BLaER1 (cell line): ENCODE data around the gene FAM227A.
A peak's percentile ranks its signal among the peaks of the same experiment; 100 is the strongest.

ENCODE experiments used
- H3K27ac ChIP-seq: shearing (Covaris generic); formaldehyde crosslinking; 2 replicates; pipeline ENCODE4 v1.8.1; 2022
- H3K27me3 ChIP-seq: shearing (Covaris generic); formaldehyde crosslinking; 2 replicates; pipeline ENCODE4 v1.8.1; 2022
- H3K36me3 ChIP-seq: shearing (Covaris generic); formaldehyde crosslinking; 2 replicates; pipeline ENCODE4 v1.8.1; 2022
- H3K4me1 ChIP-seq: shearing (Covaris generic); formaldehyde crosslinking; 2 replicates; pipeline ENCODE4 v1.8.1; 2022
- H3K4me2 ChIP-seq: shearing (Covaris generic); formaldehyde crosslinking; 2 replicates; pipeline ENCODE4 v1.8.1; 2022
- H3K4me3 ChIP-seq: shearing (Covaris generic); formaldehyde crosslinking; 2 replicates; pipeline ENCODE4 v1.8.1; 2022
- H3K9ac ChIP-seq: shearing (Covaris generic); formaldehyde crosslinking; 2 replicates; pipeline ENCODE4 v1.8.1; 2022
- H3K9me3 ChIP-seq: shearing (Covaris generic); formaldehyde crosslinking; 2 replicates; pipeline ENCODE4 v1.8.1; 2022
- H4K20me1 ChIP-seq: shearing (Covaris generic); formaldehyde crosslinking; 2 replicates; pipeline ENCODE4 v1.8.1; 2022
- Cebpa-rat ChIP-seq: shearing (Covaris generic); IDR thresholded peaks from 2 replicates; pipeline ENCODE4 v1.8.1; 2022

Gene FAM227A

GRCh38 chr22:38698407-38699094 lies 42.4 kb upstream of the FAM227A start:
- peaks cover 14% of the 10 kb centered on the region for H3K36me3 ChIP-seq
- H3K9me3 ChIP-seq: no peaks in the 10 kb centered on the region
- H3K4me3 ChIP-seq: peak overlapping the region; percentile 95
- no peak overlapping the region for H3K27ac ChIP-seq
- no peaks in the 10 kb centered on the region; the same call in 1 of the 2 replicates for H3K27me3 ChIP-seq
- peak overlapping the region; percentile 94 for H3K9ac ChIP-seq
- peaks cover 49% of the 10 kb centered on the region for H3K4me1 ChIP-seq
- peak overlapping the region; percentile 83 for H3K4me2 ChIP-seq
- H4K20me1 ChIP-seq: peaks cover 49% of the 10 kb centered on the region
- TF ChIP-seq Cebpa-rat: no peak

- no peaks in the 10 kb centered on the region; the same call in 1 of the 2 replicates for H3K27me3 ChIP-seq
- TF ChIP-seq Cebpa-rat: no peak
- 0 out of 2 replicates have a peak overlapping the region, but pooled peaks have one; percentile 95 for H3K4me3 ChIP-seq
- peaks cover 59% of the 10 kb centered on the region for H4K20me1 ChIP-seq
- no peak overlapping the region for H3K27ac ChIP-seq
- H3K9me3 ChIP-seq: no peaks in the 10 kb centered on the region
- peaks cover 23% of the 10 kb centered on the region for H3K36me3 ChIP-seq
- no peak overlapping the region for H3K9ac ChIP-seq
- H3K4me1 ChIP-seq: peaks cover 49% of the 10 kb centered on the region
- H3K4me2 ChIP-seq: peak overlapping the region; percentile 83
Observed at GRCh38 chr22:38697425-38698089, 41.4 kb upstream of the FAM227A start.

DNA sequence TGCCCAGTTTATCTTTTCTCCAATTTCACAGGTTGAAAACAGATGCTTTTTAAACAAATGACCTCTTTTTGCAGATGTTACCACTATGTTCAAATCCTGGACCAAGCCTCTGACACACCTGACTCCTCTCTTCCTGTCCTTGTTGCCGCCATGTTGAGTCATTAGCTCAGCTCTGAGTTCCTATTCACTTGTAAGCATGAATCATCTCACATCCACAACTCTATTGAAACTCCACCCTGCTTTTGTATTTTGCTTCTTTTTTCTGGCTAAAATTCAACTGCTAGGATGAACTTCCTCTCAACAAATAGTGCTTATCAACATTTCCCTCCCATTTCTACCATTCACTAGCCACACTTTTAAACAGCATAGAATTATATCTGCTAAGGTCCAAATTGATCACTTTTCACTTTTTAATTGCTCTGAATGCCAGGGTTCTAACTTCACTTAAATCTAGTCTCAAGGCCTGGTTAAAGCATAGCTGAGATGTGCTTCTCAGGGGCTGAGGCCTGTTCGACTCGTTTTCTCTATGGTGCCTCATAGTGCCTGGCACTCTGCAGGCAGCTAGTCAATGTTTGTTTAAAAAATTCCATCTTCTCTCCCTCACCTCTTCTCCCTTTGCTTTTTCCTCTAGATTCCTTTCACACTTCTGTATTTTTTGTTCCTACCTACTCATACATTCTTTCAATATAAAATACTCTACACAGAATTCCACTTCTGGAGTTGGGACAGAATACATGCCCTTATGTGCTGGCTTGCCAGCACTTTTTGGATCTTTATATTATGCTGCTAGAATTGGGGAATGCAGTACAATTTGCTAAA lies 40.6 kb upstream of the FAM227A start:
- no peak overlapping the region for H3K27ac ChIP-seq

DNA sequence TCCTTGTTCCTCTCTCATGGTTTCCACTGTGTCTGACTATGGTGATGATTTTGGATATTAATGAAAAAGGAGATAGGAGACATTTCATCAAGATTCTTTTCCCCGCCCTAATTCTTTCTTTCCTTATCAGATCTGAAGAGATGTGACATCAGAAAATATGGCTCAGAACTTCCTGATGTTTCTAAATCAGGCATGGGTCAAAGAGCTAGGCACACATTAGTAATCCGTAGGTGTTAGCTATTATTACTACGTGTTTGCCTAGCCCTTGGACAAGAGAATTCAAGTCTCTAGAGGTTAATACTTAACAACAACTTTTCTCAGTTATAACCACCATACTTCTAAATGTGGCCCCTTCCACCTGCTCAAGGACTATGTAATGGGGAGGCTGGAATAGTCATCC lies 38.7 kb upstream of the FAM227A start:
- Histone ChIP-seq H3K4me3 (no peak overlapping the region), H3K36me3 (peaks cover 49% of the 10 kb centered on the region), H4K20me1 (peaks cover 85% of the 10 kb centered on the region), H3K9me3 (no peaks in the 10 kb centered on the region), H3K4me2 (no peak overlapping the region), H3K9ac (no peak overlapping the region), H3K27me3 (no peaks in the 10 kb centered on the region), H3K27ac (no peak overlapping the region), H3K4me1 (peaks cover 39% of the 10 kb centered on the region)
- no peak for TF ChIP-seq Cebpa-rat

More for the DNA sequence above, 40.6 kb upstream of the FAM227A start:
- Histone ChIP-seq H3K4me3 (no peak overlapping the region), H3K27me3 (no peaks in the 10 kb centered on the region; the same call in 1 of the 2 replicates), H3K9me3 (no peaks in the 10 kb centered on the region), H3K4me2 (peak overlapping the region; percentile 83), H3K9ac (no peak overlapping the region), H3K4me1 (peaks cover 47% of the 10 kb centered on the region), H4K20me1 (peaks cover 66% of the 10 kb centered on the region), H3K36me3 (peaks cover 30% of the 10 kb centered on the region)
- no peak for TF ChIP-seq Cebpa-rat

- Histone ChIP-seq H3K4me3 (no peak overlapping the region), H3K9ac (no peak overlapping the region), H3K36me3 (peaks cover 58% of the 10 kb centered on the region), H3K27me3 (no peaks in the 10 kb centered on the region), H3K4me2 (no peak overlapping the region), H4K20me1 (peaks cover 86% of the 10 kb centered on the region), H3K27ac (no peak overlapping the region), H3K9me3 (no peaks in the 10 kb centered on the region), H3K4me1 (peaks cover 31% of the 10 kb centered on the region)
- TF ChIP-seq Cebpa-rat: no peak
Observed at GRCh38 chr22:38694049-38694448, 37.9 kb upstream of the FAM227A start.

- Histone ChIP-seq H3K4me2 (no peak overlapping the region), H3K36me3 (peaks cover 97% of the 10 kb centered on the region)
- no peak for TF ChIP-seq Cebpa-rat
Observed at GRCh38 chr22:38689651-38690050, 33.5 kb upstream of the FAM227A start.

DNA sequence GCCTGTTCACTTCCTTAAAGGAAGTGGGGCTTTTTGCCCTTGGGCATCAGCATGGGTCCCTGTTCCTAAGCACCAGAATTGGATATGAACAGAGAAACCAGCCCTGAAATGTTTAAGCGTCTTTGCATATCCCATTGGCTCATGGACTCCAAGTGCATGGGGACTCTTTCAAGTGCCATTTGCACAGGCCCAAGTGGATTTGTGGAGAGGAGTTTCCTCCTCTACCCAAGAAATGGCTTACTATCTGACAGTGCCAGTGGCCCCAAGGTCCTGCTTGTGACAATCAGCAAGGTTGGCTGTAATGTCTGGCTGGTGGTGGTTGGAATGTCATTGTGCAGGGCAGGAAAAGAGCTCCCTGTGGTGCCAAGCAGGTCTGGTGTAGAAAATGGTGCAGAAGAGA lies 29.6 kb upstream of the FAM227A start:
- Histone ChIP-seq H4K20me1 (peaks cover 38% of the 10 kb centered on the region; the same call in 1 of the 2 replicates), H3K4me3 (no peak overlapping the region), H3K9me3 (0 out of 2 replicates have a peak, but pooled peaks cover 4% of the 10 kb centered on the region), H3K36me3 (peaks cover 78% of the 10 kb centered on the region), H3K27me3 (no peaks in the 10 kb centered on the region), H3K9ac (no peak overlapping the region), H3K27ac (no peak overlapping the region), H3K4me2 (no peak overlapping the region), H3K4me1 (peaks cover 17% of the 10 kb centered on the region)
- no peak for TF ChIP-seq Cebpa-rat

More at GRCh38 chr22:38689651-38690050, 33.5 kb upstream of the FAM227A start:
- no peaks in the 10 kb centered on the region for H3K4me1 ChIP-seq
- H4K20me1 ChIP-seq: peaks cover 67% of the 10 kb centered on the region
- H3K9ac ChIP-seq: no peak overlapping the region
- no peak overlapping the region for H3K27ac ChIP-seq
- H3K9me3 ChIP-seq: no peaks in the 10 kb centered on the region
- H3K4me3 ChIP-seq: no peak overlapping the region
- no peaks in the 10 kb centered on the region for H3K27me3 ChIP-seq

- Histone ChIP-seq H3K4me1 (peaks cover 17% of the 10 kb centered on the region), H3K4me3 (no peak overlapping the region), H3K9me3 (0 out of 2 replicates have a peak, but pooled peaks cover 4% of the 10 kb centered on the region), H3K36me3 (peaks cover 69% of the 10 kb centered on the region), H4K20me1 (peaks cover 29% of the 10 kb centered on the region; the same call in 1 of the 2 replicates), H3K9ac (no peak overlapping the region), H3K27ac (no peak overlapping the region), H3K4me2 (no peak overlapping the region), H3K27me3 (no peaks in the 10 kb centered on the region)
- TF ChIP-seq Cebpa-rat: no peak
Observed at GRCh38 chr22:38684895-38685294, 28.7 kb upstream of the FAM227A start.

DNA sequence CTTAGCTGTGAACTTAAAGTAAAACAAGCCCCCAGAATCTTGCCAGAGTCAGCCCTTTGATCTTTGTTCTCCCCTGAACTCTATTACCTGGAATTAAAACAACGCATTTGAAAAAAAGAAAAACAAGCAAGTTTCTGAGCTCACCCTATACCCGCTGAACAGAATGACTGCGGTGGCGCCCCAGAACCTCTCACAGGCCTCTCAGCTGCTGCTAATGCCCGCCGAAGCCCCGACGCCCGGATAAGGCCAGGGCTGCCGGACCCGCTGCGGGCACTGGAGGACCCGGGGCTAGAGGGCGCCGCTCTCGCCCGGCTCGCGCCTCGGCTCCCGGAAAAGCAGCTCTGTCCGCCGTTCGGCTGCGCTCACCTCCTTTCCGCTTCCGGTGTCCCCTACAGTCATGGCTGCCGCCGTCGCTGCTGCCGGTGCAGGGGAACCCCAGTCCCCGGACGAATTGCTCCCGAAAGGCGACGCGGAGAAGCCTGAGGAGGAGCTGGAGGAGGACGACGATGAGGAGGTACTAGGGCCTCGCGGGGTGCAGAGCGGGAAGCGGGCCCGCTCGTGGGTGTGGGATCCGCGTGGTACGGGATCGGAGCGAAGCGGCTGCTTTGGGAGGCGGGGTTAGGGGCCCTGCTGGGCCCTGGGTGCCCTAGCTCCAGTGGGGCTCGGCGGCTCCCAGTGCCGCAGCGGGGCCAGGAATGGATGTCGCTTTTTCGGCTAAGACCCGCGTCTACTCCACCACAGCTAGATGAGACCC lies 25.6 kb upstream of the FAM227A start, which contains the start of gene TOMM22:
Gene TOMM22, plus strand, starts transcription at position 376 of the 754 bp plus-strand sequence. Its CDS starts 22 bp downstream, at position 398.
- Histone ChIP-seq H3K36me3 (peaks cover 38% of the 10 kb centered on the region), H3K4me1 (peaks cover 17% of the 10 kb centered on the region), H3K9me3 (0 out of 2 replicates have a peak, but pooled peaks cover 4% of the 10 kb centered on the region), H3K9ac (peak within 1 kb of the TSS; percentile 94), H4K20me1 (peaks cover 20% of the 10 kb centered on the region; the same call in 1 of the 2 replicates), H3K4me2 (peak within 1 kb of the TSS; percentile 96), H3K27me3 (no peaks in the 10 kb centered on the region), H3K27ac (peak within 1 kb of the TSS; percentile 84), H3K4me3 (peak within 1 kb of the TSS; percentile 95)
- no peak for TF ChIP-seq Cebpa-rat
